ENCODE results near the gene TTR.

GRCh38 chr18:31626409-31626808 is 34.7 kb downstream of the TTR start:
- no peak for TF ChIP-seq CTCF (IDR thresholded peaks at IDR 0.05)
- TF ChIP-seq POLR2A (IDR thresholded peaks at IDR 0.05), result no peak

Measured in testis (tissue), 2 donors.